Measurements from ENCODE around the gene CLMN. TPM values are rescaled to one million over a fixed set of nuclear protein-coding genes. Genes with fewer than 3 reads are reported as not detected.

Gene CLMN
- total and polyA plus RNA-seq, 9 of the 15 experiments (the other 6 are each of a cell fraction or from before 2014, with no cell fraction given): 0.01 to 0.18 (median 0.07) TPM; not detected in 4

GRCh38 chr14:95268350-95268749 lies 51.4 kb downstream of the CLMN start:
- H3K4me3 ChIP-seq: no peak overlapping the region
- ChIA-PET POLR2A (no interaction called here), CTCF (ENCODE audit: low intra/inter-chr PET ratio) (no interaction called here)
- no peak overlapping the region for H3K4me2 ChIP-seq (ENCODE audit: insufficient read depth, low read length)
- H3K27ac ChIP-seq (ENCODE audit: extremely low read depth, low read depth, low read length): no peak overlapping the region
- no peaks in the 10 kb centered on the region for H3K36me3 ChIP-seq (ENCODE audit: control insufficient read depth, insufficient read depth, low read length)
- in situ Hi-C loops (cut with MboI) (no loop called here), intact Hi-C loops (cut with micrococcal nuclease) (no loop called here)
- H3K9ac ChIP-seq (ENCODE audit: insufficient read depth in 1 of 2, low read depth in 2 of 2, low read length in 2 of 2): no peak overlapping the region
- TF ChIP-seq ZNF518B (CRISPR knock-in tag; IDR thresholded peaks at IDR 0.05) (no peak), NR2F6 (CRISPR knock-in tag; IDR thresholded peaks at IDR 0.05) (no peak), ZNF347 (CRISPR knock-in tag; IDR thresholded peaks at IDR 0.05; ENCODE audit: low read depth) (no peak), NFYB (IDR thresholded peaks at IDR 0.05; ENCODE audit: extremely low read depth, insufficient read length) (no peak), TSC22D4 (tag; IDR thresholded peaks at IDR 0.05) (no peak), MTF1 (CRISPR knock-in tag; IDR thresholded peaks at IDR 0.05; ENCODE audit: borderline replicate concordance) (no peak), ZKSCAN3 (CRISPR knock-in tag; IDR thresholded peaks at IDR 0.05) (no peak), L3MBTL2 (IDR thresholded peaks at IDR 0.05) (no peak)
- TF ChIP-seq, protein P1, sequence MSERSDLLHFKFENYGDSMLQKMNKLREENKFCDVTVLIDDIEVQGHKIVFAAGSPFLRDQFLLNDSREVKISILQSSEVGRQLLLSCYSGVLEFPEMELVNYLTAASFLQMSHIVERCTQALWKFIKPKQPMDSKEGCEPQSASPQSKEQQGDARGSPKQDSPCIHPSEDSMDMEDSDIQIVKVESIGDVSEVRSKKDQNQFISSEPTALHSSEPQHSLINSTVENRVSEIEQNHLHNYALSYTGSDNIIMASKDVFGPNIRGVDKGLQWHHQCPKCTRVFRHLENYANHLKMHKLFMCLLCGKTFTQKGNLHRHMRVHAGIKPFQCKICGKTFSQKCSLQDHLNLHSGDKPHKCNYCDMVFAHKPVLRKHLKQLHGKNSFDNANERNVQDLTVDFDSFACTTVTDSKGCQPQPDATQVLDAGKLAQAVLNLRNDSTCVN (CRISPR knock-in tag; IDR thresholded peaks at IDR 0.05): no peak
- no peaks in the 10 kb centered on the region for H3K9me1 ChIP-seq (ENCODE audit: control insufficient read depth, insufficient read depth, low read length)
- BruUV-seq (replicated peaks): no TSS peak
- H3K4me1 ChIP-seq (replicated peaks in 1 of 2; ENCODE audit: control insufficient read depth in 2 of 2, insufficient read depth in 2 of 2, low read length in 2 of 2): no peaks in the 10 kb centered on the region
- H4K20me1 ChIP-seq (replicated peaks; ENCODE audit: control insufficient read depth, insufficient read depth, low read length): no peaks in the 10 kb centered on the region
- H3K27me3 ChIP-seq (ENCODE audit: control insufficient read depth in 2 of 2, insufficient read depth in 2 of 2, low read length in 2 of 2): peaks cover 0 to 10% of the 10 kb centered on the region in 2 experiments; a peak in 1 of 5 replicates
- DNase-seq (ENCODE audit: extremely low read depth in 1 of 4, low spot score in 3 of 4) (no peak), FAIRE-seq (no peak), ATAC-seq (no peak)
- no peaks in the 10 kb centered on the region for H3K9me3 ChIP-seq (replicated peaks; ENCODE audit: control insufficient read depth, insufficient read depth, low read depth, low read length)
- H2AFZ ChIP-seq (ENCODE audit: low read depth, low read length): no peak overlapping the region
- H3K79me2 ChIP-seq (ENCODE audit: control insufficient read depth, insufficient read depth, low read length): no peaks in the 10 kb centered on the region

Measured in K562 (cell line).